Spleen (tissue), 7 donors: ENCODE measurements around the gene THOC5.

ENCODE experiments used
- CTCF ChIP-seq, 11 experiments: fragments of 200-600 bp in 7 of 11; fragments of 450-650 bp in 4 of 11; sonication (generic) in 4 of 11; IDR thresholded peaks in 8 of 11; conservative IDR thresholded peaks in 3 of 11; 1 replicate in 7 of 11; 2 replicates in 4 of 11; pipeline versions ENCODE4 v1.4.0 to v1.8.0; 2016 to 2021; ENCODE audit warnings: antibody characterized with exemption in 11 of 11, inconsistent platforms in 4 of 11, mild to moderate bottlenecking in 1 of 11
- POLR2A ChIP-seq, 3 donors: fragments of 450-650 bp; IDR thresholded peaks; one replicate each; pipeline ENCODE4 v1.5.1; 2017; ENCODE audit warnings: antibody characterized with exemption in 3 of 3, mild to moderate bottlenecking in 1 of 3
- POLR2AphosphoS5 ChIP-seq, 3 donors: sonication (generic); formaldehyde crosslinking; IDR thresholded peaks; one replicate each; pipeline ENCODE4 v1.5.1; 2017; ENCODE audit warnings: antibody characterized with exemption in 3 of 3
- donor health status: DM: no; HTN: no; CAD: no; lungs with moderate emphysema.
- donor health status: DM: no; HTN: no; CAD: no.
- donor health status: DM: no; HTN: no; CAD: no.

GRCh38 chr22:29480262-29480511 lies 73.4 kb downstream of the THOC5 start:
- no peak for TF ChIP-seq CTCF (IDR thresholded peaks at IDR 0.05 in 8 of 11, conservative IDR thresholded peaks at IDR 0.05 in 3 of 11)
- TF ChIP-seq POLR2A (IDR thresholded peaks at IDR 0.05): no peak
- no peak for TF ChIP-seq POLR2AphosphoS5 (IDR thresholded peaks at IDR 0.05)
